ENCODE data around the gene C1orf21.

The C1orf21 gene

DNA sequence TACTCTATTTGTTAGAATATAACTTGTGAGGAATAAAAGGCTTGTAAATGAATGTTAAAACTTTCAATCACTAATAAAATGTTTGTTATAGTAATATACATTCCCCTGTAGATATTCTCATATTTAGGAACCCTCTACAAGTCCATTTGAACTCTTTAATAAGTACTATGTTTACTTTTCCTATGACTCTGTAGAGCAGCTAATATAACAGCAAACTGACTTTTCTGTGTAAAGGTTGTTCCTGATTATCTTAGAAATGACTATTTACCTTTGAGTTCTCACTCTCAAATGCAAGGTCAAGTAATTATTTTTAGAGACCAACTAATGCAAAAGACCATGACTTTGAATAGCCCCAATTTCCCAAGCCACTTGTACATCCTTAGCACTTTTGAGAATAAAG lies 130.3 kb downstream of the C1orf21 start:
- Histone ChIP-seq H3K9ac (ENCODE audit: insufficient read length) (no peak overlapping the region), H3K4me3 (no peak overlapping the region), H3K9me3 (ENCODE audit: low read depth, low read length) (no peaks in the 10 kb centered on the region), H3K36me3 (ENCODE audit: insufficient read depth, low read length) (no peaks in the 10 kb centered on the region), H3K27ac (no peak overlapping the region)
- TF ChIP-seq FOXP2 (optimal IDR thresholded peaks at IDR 0.05; ENCODE audit: control extremely low read depth, extremely low read length, insufficient read depth) (no peak), POLR2AphosphoS5 (IDR thresholded peaks at IDR 0.05; ENCODE audit: borderline replicate concordance, low read depth, low read length) (no peak), EZH2 (IDR thresholded peaks at IDR 0.05) (no peak)
- DNase-seq (ENCODE audit: low read depth, low spot score), result no peak

DNA sequence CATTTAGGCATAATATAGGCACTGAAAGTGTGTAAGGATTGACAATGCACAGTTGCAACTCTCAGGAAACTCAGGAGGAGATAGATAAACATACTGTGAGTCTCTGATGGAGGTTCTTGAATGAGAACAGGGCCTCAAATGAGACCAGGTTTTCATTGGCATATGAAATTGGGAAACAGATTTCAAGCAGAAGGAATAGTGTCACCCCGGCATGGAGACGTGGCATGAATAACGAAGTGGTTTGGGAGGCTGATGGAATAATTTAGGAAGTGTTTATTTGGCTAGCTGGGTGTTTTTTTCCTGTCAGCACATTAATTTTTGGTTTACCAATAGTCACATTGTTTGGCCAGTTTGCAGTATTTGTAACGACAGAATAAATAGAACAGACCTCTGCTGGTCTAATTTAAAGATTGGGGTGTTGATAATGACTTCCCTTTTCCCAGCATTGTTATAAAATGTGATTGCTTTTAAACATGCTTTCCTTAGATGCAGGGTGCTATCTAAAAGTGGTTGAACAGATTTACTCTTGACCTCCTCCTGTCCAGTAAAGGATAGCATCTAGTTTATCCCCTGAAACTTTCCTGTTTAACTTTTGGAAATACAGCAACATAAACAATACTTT lies 132.0 kb downstream of the C1orf21 start:
- H3K36me3 ChIP-seq (ENCODE audit: insufficient read depth, low read length), result no peaks in the 10 kb centered on the region
- H3K27ac ChIP-seq, result no peak overlapping the region
- H3K9me3 ChIP-seq (ENCODE audit: low read depth, low read length), result no peaks in the 10 kb centered on the region
- DNase-seq (ENCODE audit: low read depth, low spot score), result no peak
- no peak overlapping the region for H3K4me3 ChIP-seq
- H3K9ac ChIP-seq (ENCODE audit: insufficient read length), result no peak overlapping the region
- no peak for TF ChIP-seq EZH2 (IDR thresholded peaks at IDR 0.05)
- TF ChIP-seq POLR2AphosphoS5 (IDR thresholded peaks at IDR 0.05; ENCODE audit: borderline replicate concordance, low read depth, low read length), result no peak
- no peak for TF ChIP-seq FOXP2 (optimal IDR thresholded peaks at IDR 0.05; ENCODE audit: control extremely low read depth, extremely low read length, insufficient read depth)

DNA sequence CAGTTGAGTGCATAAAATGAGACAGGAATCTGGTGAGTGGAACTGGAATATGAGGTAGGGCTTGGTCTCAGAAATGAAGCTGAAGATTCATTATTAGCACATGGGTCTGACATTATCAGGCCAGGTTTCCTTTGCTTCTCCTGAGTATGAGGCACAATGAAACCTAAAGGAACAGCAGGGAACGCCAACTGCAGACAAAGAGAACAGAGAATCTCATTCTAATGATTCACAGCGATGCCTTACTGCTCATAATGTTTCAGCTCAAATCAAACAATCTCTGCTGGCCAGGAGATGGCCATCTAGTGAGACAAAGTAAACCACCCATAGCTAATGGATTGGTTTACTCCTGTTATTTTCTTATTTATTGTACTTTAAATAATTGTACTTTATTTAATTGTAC lies 133.5 kb downstream of the C1orf21 start:
- Histone ChIP-seq H3K36me3 (ENCODE audit: insufficient read depth, low read length) (no peaks in the 10 kb centered on the region), H3K27ac (no peak overlapping the region), H3K9ac (ENCODE audit: insufficient read length) (no peak overlapping the region), H3K4me3 (no peak overlapping the region), H3K9me3 (ENCODE audit: low read depth, low read length) (no peaks in the 10 kb centered on the region)
- DNase-seq (ENCODE audit: low read depth, low spot score), result no peak
- TF ChIP-seq FOXP2 (optimal IDR thresholded peaks at IDR 0.05; ENCODE audit: control extremely low read depth, extremely low read length, insufficient read depth) (no peak), POLR2AphosphoS5 (IDR thresholded peaks at IDR 0.05; ENCODE audit: borderline replicate concordance, low read depth, low read length) (no peak)

- Histone ChIP-seq H3K4me3 (no peak overlapping the region), H3K36me3 (ENCODE audit: insufficient read depth, low read length) (no peaks in the 10 kb centered on the region), H3K9ac (ENCODE audit: insufficient read length) (no peak overlapping the region), H3K9me3 (ENCODE audit: low read depth, low read length) (no peaks in the 10 kb centered on the region), H3K27ac (no peak overlapping the region)
- no peak for DNase-seq (ENCODE audit: low read depth, low spot score)
- no peak for TF ChIP-seq POLR2AphosphoS5 (IDR thresholded peaks at IDR 0.05; ENCODE audit: borderline replicate concordance, low read depth, low read length)
- TF ChIP-seq FOXP2 (optimal IDR thresholded peaks at IDR 0.05; ENCODE audit: control extremely low read depth, extremely low read length, insufficient read depth), result no peak
- TF ChIP-seq EZH2 (IDR thresholded peaks at IDR 0.05), result no peak
Measured at GRCh38 chr1:184524248-184524647, 137.4 kb downstream of the C1orf21 start.

DNA sequence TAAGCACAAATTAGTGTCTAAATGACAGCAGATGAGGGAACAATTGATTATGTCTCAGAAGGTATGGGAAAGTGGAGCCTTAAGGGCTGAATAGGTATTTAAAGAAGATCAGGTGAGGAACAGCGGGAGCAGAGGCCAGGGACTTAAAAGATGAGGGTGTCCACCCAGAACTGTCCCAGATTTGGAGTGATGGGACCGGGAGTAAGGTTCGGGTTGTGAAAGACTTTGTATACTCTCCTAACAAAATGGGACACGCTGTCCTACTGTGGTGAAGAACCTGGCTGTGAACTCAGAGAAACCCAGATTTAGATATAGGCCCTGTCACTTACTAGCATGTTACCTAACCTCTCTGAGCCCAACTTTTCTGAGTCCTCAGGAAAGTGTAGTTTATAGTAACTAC lies 140.6 kb downstream of the C1orf21 start:
- no peak for DNase-seq (ENCODE audit: low read depth, low spot score)
- no peak overlapping the region for H3K27ac ChIP-seq
- H3K4me3 ChIP-seq, result no peak overlapping the region
- no peak overlapping the region for H3K9ac ChIP-seq (ENCODE audit: insufficient read length)
- no peaks in the 10 kb centered on the region for H3K9me3 ChIP-seq (ENCODE audit: low read depth, low read length)
- TF ChIP-seq FOXP2 (optimal IDR thresholded peaks at IDR 0.05; ENCODE audit: control extremely low read depth, extremely low read length, insufficient read depth) (no peak), POLR2AphosphoS5 (IDR thresholded peaks at IDR 0.05; ENCODE audit: borderline replicate concordance, low read depth, low read length) (no peak), EZH2 (IDR thresholded peaks at IDR 0.05) (no peak)
- no peaks in the 10 kb centered on the region for H3K36me3 ChIP-seq (ENCODE audit: insufficient read depth, low read length)

GRCh38 chr1:184530226-184530625 lies 143.4 kb downstream of the C1orf21 start:
- DNase-seq (ENCODE audit: low read depth, low spot score), result no peak
- no peak overlapping the region for H3K9ac ChIP-seq (ENCODE audit: insufficient read length)
- TF ChIP-seq FOXP2 (optimal IDR thresholded peaks at IDR 0.05; ENCODE audit: control extremely low read depth, extremely low read length, insufficient read depth) (no peak), POLR2AphosphoS5 (IDR thresholded peaks at IDR 0.05; ENCODE audit: borderline replicate concordance, low read depth, low read length) (no peak)
- no peaks in the 10 kb centered on the region for H3K36me3 ChIP-seq (ENCODE audit: insufficient read depth, low read length)
- no peak overlapping the region for H3K4me3 ChIP-seq
- H3K27ac ChIP-seq, result no peak overlapping the region
- H3K9me3 ChIP-seq (ENCODE audit: low read depth, low read length), result no peaks in the 10 kb centered on the region

DNA sequence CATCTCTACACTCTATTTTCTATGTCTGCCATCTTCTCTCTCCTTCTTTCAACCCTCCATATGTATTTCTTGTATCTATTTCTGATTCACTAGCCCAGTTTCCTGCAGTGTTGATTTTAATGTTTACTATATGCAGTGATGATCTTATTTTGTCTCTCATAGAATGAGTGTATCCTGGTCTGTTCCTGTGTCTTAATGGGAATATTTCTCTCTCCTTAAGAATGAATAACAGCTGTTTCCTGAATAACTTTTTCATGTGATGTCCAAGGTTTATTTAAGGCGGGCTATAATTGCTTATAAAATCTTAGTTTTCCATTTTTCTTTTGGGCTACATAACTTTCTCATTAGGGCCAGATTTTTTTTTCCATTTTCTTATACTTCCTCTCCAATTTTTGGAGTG lies 144.5 kb downstream of the C1orf21 start:
- H3K9ac ChIP-seq (ENCODE audit: insufficient read length), result no peak overlapping the region
- H3K36me3 ChIP-seq (ENCODE audit: insufficient read depth, low read length), result peaks cover 10% of the 10 kb centered on the region; the same call in 1 of the 2 replicates
- no peaks in the 10 kb centered on the region; the same call in 1 of the 2 replicates for H3K9me3 ChIP-seq (ENCODE audit: low read depth, low read length)
- no peak for TF ChIP-seq EZH2 (IDR thresholded peaks at IDR 0.05)
- TF ChIP-seq FOXP2 (optimal IDR thresholded peaks at IDR 0.05; ENCODE audit: control extremely low read depth, extremely low read length, insufficient read depth), result no peak
- TF ChIP-seq POLR2AphosphoS5 (IDR thresholded peaks at IDR 0.05; ENCODE audit: borderline replicate concordance, low read depth, low read length), result no peak
- H3K27ac ChIP-seq, result no peak overlapping the region; the same call in 1 of the 2 replicates
- no peak for DNase-seq (ENCODE audit: low read depth, low spot score)
- no peak overlapping the region for H3K4me3 ChIP-seq

- Histone ChIP-seq H3K36me3 (ENCODE audit: insufficient read depth, low read length) (peaks cover 12% of the 10 kb centered on the region; the same call in 1 of the 2 replicates), H3K4me3 (no peak overlapping the region), H3K9ac (ENCODE audit: insufficient read length) (no peak overlapping the region), H3K27ac (no peak overlapping the region), H3K9me3 (ENCODE audit: low read depth, low read length) (peaks cover 6% of the 10 kb centered on the region; the same call in 1 of the 2 replicates)
- DNase-seq (ENCODE audit: low read depth, low spot score), result no peak
- TF ChIP-seq FOXP2 (optimal IDR thresholded peaks at IDR 0.05; ENCODE audit: control extremely low read depth, extremely low read length, insufficient read depth), result no peak
- TF ChIP-seq POLR2AphosphoS5 (IDR thresholded peaks at IDR 0.05; ENCODE audit: borderline replicate concordance, low read depth, low read length), result no peak
- TF ChIP-seq EZH2 (IDR thresholded peaks at IDR 0.05), result no peak
Measured at GRCh38 chr1:184532199-184532598, 145.4 kb downstream of the C1orf21 start.

- TF ChIP-seq EZH2 (IDR thresholded peaks at IDR 0.05), result no peak
- TF ChIP-seq POLR2AphosphoS5 (IDR thresholded peaks at IDR 0.05; ENCODE audit: borderline replicate concordance, low read depth, low read length), result no peak
- TF ChIP-seq FOXP2 (optimal IDR thresholded peaks at IDR 0.05; ENCODE audit: control extremely low read depth, extremely low read length, insufficient read depth), result no peak
- Histone ChIP-seq H3K9ac (ENCODE audit: insufficient read length) (no peak overlapping the region), H3K4me3 (no peak overlapping the region), H3K27ac (no peak overlapping the region), H3K9me3 (ENCODE audit: low read depth, low read length) (peaks cover 6% of the 10 kb centered on the region; the same call in 1 of the 2 replicates), H3K36me3 (ENCODE audit: insufficient read depth, low read length) (peaks cover 12% of the 10 kb centered on the region; the same call in 1 of the 2 replicates)
- DNase-seq (ENCODE audit: low read depth, low spot score), result no peak
Measured at GRCh38 chr1:184533049-184533448, 146.2 kb downstream of the C1orf21 start.
